Kidney epithelial cell (primary cell): ENCODE measurements around the gene SYNJ2. TPM values are rescaled to one million over a fixed set of nuclear protein-coding genes. Genes with fewer than 3 reads are reported as not detected.

Source experiments
- DNase-seq: peaks from one replicate; pipeline ENCODE4 v3.0.0-alpha.2; 2010; ENCODE audit warnings: low read depth
- H3K27me3 ChIP-seq: 2 replicates; pipeline ENCODE4 v1.6.0; 2011; ENCODE audit warnings: low read length; ENCODE audit not compliant: control insufficient read depth, insufficient read depth
- H3K36me3 ChIP-seq: 2 replicates; pipeline ENCODE4 v1.5.1; 2011; ENCODE audit warnings: low read length; ENCODE audit not compliant: control insufficient read depth, insufficient read depth
- H3K4me3 ChIP-seq: 2 replicates; pipeline ENCODE4 v1.5.1; 2011; ENCODE audit warnings: low read depth, mild to moderate bottlenecking, control low read depth, low read length
- CTCF ChIP-seq: IDR thresholded peaks from 2 replicates; pipeline ENCODE4 v1.5.1; 2011; ENCODE audit warnings: mild to moderate bottlenecking, moderate library complexity, low read length, control low read depth, inconsistent platforms; ENCODE audit not compliant: insufficient read depth, poor library complexity, severe bottlenecking
- total RNA-seq: library from RNA; depleted of rRNA; stranded (reverse); fragments of >200 nt; gene quantifications from 2 replicates; pipeline ENCODE4 v1.2.3, GENCODE V29; 2015

Gene SYNJ2
- total RNA-seq, 1 donor from 2014 or later, result 14.3 TPM

DNA sequence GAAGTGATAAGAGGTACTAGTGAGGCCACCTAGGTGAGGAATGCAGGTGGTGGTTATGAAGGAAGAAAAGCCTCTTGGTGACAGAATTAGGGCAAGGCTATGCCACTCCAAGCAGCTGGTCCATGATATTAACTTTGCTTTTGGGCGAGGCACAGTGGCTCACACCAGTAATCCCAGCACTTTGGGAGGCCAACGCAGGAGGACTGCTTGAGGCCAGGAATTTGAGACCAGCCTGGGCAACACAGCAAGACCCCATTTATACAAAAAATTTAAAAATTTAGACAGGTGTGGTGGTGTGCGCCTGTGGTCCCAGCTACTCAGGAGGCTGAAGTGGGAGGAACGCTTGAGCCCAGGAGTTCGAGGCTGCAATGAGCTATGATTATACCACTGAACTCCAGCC is 130.3 kb downstream of the SYNJ2 start:
- DNase-seq, result no peak
- H3K4me3 ChIP-seq, result no peak overlapping the region
- no peaks in the 10 kb centered on the region for H3K36me3 ChIP-seq
- no peaks in the 10 kb centered on the region for H3K27me3 ChIP-seq
- no peak for TF ChIP-seq CTCF

DNA sequence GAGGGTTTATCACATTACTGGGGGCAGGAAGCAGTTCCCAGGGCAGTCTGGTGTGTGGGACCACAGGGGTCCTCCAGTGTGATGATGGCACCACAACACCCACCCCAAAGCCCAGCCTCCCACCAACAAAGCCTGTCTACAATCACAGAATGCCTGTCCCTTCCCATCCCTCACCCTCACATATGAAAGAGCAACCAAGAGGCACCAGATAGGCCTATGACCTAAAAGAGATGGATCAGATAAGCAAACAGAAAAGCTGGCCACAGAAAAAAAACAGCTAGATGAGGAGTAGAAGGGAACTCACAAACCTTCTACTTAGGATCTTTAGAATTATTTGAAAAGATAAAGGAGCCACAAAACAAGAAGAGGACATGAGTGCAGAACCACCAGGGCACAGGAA is 132.1 kb downstream of the SYNJ2 start:
- H3K27me3 ChIP-seq, result no peaks in the 10 kb centered on the region
- no peaks in the 10 kb centered on the region for H3K36me3 ChIP-seq
- TF ChIP-seq CTCF, result no peak
- H3K4me3 ChIP-seq, result no peak overlapping the region
- no peak for DNase-seq

GRCh38 chr6:158115102-158115501 is 133.4 kb downstream of the SYNJ2 start:
- no peak for TF ChIP-seq CTCF
- no peak for DNase-seq
- Histone ChIP-seq H3K27me3 (no peaks in the 10 kb centered on the region), H3K4me3 (no peak overlapping the region), H3K36me3 (no peaks in the 10 kb centered on the region)

DNA sequence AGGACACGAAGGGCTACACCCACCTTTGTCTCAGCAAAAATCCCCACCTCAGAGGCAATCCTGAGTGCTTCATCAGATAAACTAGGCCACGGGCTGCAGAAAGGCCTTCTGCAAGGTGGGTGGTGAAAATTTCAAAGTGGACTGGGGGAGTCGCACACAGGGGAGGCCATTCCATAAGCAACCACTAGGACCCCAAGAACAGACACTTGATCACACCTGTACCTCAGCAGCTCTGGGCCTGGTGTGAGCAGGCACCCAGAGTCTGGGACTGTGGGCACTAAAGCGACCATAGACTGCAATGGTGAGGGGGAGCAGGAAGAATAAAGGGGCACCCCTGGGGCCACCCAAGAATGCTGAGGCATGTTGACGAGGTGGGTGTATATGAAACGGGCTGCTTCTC is 133.8 kb downstream of the SYNJ2 start:
- TF ChIP-seq CTCF, result no peak
- no peak for DNase-seq
- no peaks in the 10 kb centered on the region for H3K36me3 ChIP-seq

DNA sequence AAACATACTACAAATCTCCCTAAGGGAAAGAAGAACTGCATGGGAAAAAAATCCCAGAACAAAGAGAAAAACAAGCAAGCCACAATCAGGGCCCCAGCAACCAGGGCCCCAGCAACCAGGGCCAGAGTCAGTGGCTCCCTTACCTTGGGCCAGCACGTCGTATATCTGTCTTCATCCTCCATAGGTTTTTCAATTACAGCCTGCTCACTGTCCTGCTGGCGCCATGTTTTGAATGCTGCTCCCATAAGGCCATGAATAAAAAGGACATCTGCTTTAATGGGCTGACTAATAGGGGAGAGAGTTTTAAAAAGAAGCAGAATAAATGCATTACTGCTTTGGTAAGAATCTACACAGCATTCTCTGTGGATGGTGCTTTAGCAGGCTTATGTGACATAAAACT is 137.2 kb downstream of the SYNJ2 start:
- H3K36me3 ChIP-seq, result no peaks in the 10 kb centered on the region
- H3K27me3 ChIP-seq, result no peaks in the 10 kb centered on the region
- no peak for DNase-seq
- no peak for TF ChIP-seq CTCF
- no peak overlapping the region for H3K4me3 ChIP-seq

More for the DNA sequence above, 133.8 kb downstream of the SYNJ2 start:
- Histone ChIP-seq H3K27me3 (no peaks in the 10 kb centered on the region), H3K4me3 (no peak overlapping the region)

- Histone ChIP-seq H3K4me3 (no peak overlapping the region), H3K27me3 (no peaks in the 10 kb centered on the region), H3K36me3 (no peaks in the 10 kb centered on the region)
- DNase-seq, result no peak
- no peak for TF ChIP-seq CTCF
These were observed 139.7 kb downstream of the SYNJ2 start for GRCh38 chr6:158121335-158121734.
